Umbilical cord (tissue), 1 donor: ENCODE results near the gene TMBIM6. TPM values are rescaled to one million over a fixed set of nuclear protein-coding genes. Genes with fewer than 3 reads are reported as not detected.

Experiments used
- total RNA-seq: library from RNA; depleted of rRNA; stranded (reverse); fragments of >200 nt; gene quantifications from one replicate; pipeline ENCODE4 v1.2.3, GENCODE V29; 2014; ENCODE audit warnings: low replicate concordance; ENCODE audit not compliant: insufficient read depth

TMBIM6 gene
- total RNA-seq, 1 donor from 2014 or later = 293 TPM

Other genes starting within 250 kb of the TMBIM6 start
- 0.24 TPM for gene KCNH3, start 202.5 kb upstream of the TMBIM6 start, total RNA-seq
- gene MCRS1, start 173.4 kb upstream of the TMBIM6 start, total RNA-seq = 36.8 TPM
- not detected for gene FAM186B, start 135.9 kb upstream of the TMBIM6 start, total RNA-seq
- gene PRPF40B, start 118.0 kb upstream of the TMBIM6 start, total RNA-seq = 19.5 TPM
- gene FMNL3, start 34.2 kb upstream of the TMBIM6 start, total RNA-seq = 22.1 TPM
- gene NCKAP5L, start 86.9 kb downstream of the TMBIM6 start, total RNA-seq = 9.9 TPM
- gene BCDIN3D, start 101.5 kb downstream of the TMBIM6 start, total RNA-seq = 3.6 TPM
- gene FAIM2, start 162.3 kb downstream of the TMBIM6 start, total RNA-seq = 10.4 TPM
- gene AQP2, start 209.2 kb downstream of the TMBIM6 start, total RNA-seq = 0.24 TPM
- gene AQP5, start 220.3 kb downstream of the TMBIM6 start, total RNA-seq = 7.2 TPM
- 0.48 TPM for gene AQP6, start 231.4 kb downstream of the TMBIM6 start, total RNA-seq